Esophagus squamous epithelium (tissue), 5 donors: ENCODE data around the gene TMCC1. TPM values are rescaled to one million over a fixed set of nuclear protein-coding genes. Genes with fewer than 3 reads are reported as not detected.
"Not testable (repeated sequence)": the region's sequence is repeated elsewhere in the genome, so short reads cannot be mapped to it uniquely, and the experiment has no call there.

ENCODE experiments used
- DNase-seq: peaks from one replicate; lab custom pipeline; 2025; lab: John Stamatoyannopoulos, UW
- H3K27ac ChIP-seq, 4 donors: fragments of 200-600 bp; sonication (generic); one replicate each; pipeline ENCODE4 v1.5.1; 2016 to 2019; ENCODE audit warnings: mild to moderate bottlenecking in 1 of 4
- H3K27me3 ChIP-seq, 4 donors: fragments of 200-600 bp; sonication (generic); 1 replicate in 3 of 4; 2 replicates in 1 of 4; pipeline versions ENCODE4 v1.5.1 to v1.6.0; 2017 to 2021; ENCODE audit warnings: antibody characterized with exemption in 1 of 4
- H3K36me3 ChIP-seq, 3 donors: fragments of 200-600 bp; sonication (generic); one replicate each; pipeline ENCODE4 v1.5.1; 2016 to 2019
- H3K4me1 ChIP-seq, 3 donors: fragments of 200-600 bp; sonication (generic); one replicate each; pipeline ENCODE4 v1.5.1; 2017 to 2019
- H3K4me3 ChIP-seq, 4 donors: fragments of 200-600 bp; sonication (generic); 1 replicate in 3 of 4; 2 replicates in 1 of 4; pipeline ENCODE4 v1.5.1; 2016 to 2019; ENCODE audit warnings: mild to moderate bottlenecking in 2 of 4, moderate library complexity in 1 of 4
- H3K9me3 ChIP-seq, 3 donors: fragments of 200-600 bp; sonication (generic); one replicate each; pipeline ENCODE4 v1.5.1; 2016 to 2019
- POLR2A ChIP-seq, 4 donors: fragments of 450-650 bp; IDR thresholded peaks; one replicate each; pipeline ENCODE4 v1.6.1; 2017; ENCODE audit warnings: antibody characterized with exemption in 4 of 4, mild to moderate bottlenecking in 4 of 4, moderate library complexity in 3 of 4
- WGBS, 2 donors: methylation state at CpG; one replicate each; pipeline ENCODE4 v1.1.5; 2018; 5-methylcytosine and 5-hydroxymethylcytosine counted together
- intact Hi-C: fragments of 100-400 bp; cut with DNase I; formaldehyde crosslinking; loops from one replicate; pipeline ENCODE4 v1.15.0; 2022
- total RNA-seq, 4 donors: library from RNA; depleted of rRNA; stranded (reverse); fragments of >200 nt; gene quantifications; one replicate each; pipeline ENCODE4 v1.1.0, GENCODE V29; 2016
- TF ChIP-seq, protein P1 (sequence below), 6 experiments: fragments of 450-650 bp in 4 of 6; fragments of 200-600 bp in 2 of 6; sonication (generic) in 2 of 6; IDR thresholded peaks; one replicate each; pipeline ENCODE4 v1.5.1; 2016 to 2019; ENCODE audit warnings: antibody characterized with exemption in 6 of 6, mild to moderate bottlenecking in 4 of 6, moderate library complexity in 4 of 6
- donor health status: DM: yes; HTN: yes; CAD: no.

Gene TMCC1
- total RNA-seq, 4 donors from 2014 or later = 13.1 to 23.5 (median 18.4) TPM

DNA sequence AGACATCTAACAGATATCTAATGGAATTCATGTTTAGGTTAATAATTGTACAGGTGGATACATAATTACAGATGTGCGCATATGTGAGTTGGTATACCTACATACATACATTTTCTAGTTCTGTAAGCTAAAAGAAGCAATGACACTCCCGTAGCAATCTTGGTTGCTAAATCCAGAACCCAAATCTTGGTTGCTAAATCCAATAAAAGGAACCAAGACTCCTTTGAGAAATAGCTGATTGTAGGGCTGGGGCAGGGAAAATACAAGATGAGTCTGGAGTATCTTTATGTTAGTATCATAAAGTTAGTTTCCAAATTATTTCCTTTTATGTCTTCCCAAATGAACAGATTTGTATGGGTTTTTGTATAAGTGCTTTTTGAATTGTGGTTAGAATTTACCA lies 135.2 kb downstream of the TMCC1 start:
- Histone ChIP-seq H3K9me3 (no peaks in the 10 kb centered on the region), H3K36me3 (peaks cover 0 to 5% (median 0%) of the 10 kb centered on the region in 3 donors), H3K4me3 (no peak overlapping the region), H3K27ac (no peak overlapping the region), H3K4me1 (no peaks in the 10 kb centered on the region), H3K27me3 (no peaks in the 10 kb centered on the region)
- no peak for TF ChIP-seq POLR2A (IDR thresholded peaks at IDR 0.05)
- TF ChIP-seq, protein P1, sequence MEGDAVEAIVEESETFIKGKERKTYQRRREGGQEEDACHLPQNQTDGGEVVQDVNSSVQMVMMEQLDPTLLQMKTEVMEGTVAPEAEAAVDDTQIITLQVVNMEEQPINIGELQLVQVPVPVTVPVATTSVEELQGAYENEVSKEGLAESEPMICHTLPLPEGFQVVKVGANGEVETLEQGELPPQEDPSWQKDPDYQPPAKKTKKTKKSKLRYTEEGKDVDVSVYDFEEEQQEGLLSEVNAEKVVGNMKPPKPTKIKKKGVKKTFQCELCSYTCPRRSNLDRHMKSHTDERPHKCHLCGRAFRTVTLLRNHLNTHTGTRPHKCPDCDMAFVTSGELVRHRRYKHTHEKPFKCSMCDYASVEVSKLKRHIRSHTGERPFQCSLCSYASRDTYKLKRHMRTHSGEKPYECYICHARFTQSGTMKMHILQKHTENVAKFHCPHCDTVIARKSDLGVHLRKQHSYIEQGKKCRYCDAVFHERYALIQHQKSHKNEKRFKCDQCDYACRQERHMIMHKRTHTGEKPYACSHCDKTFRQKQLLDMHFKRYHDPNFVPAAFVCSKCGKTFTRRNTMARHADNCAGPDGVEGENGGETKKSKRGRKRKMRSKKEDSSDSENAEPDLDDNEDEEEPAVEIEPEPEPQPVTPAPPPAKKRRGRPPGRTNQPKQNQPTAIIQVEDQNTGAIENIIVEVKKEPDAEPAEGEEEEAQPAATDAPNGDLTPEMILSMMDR (IDR thresholded peaks at IDR 0.05) = no peak
- WGBS, 2 donors = 83 to 91% methylated on average over 2 of the region's 2 CpGs
- intact Hi-C loops = no loop called here
- DNase-seq = no peak

- WGBS, 2 donors = 85 to 100% methylated on average over 1 of the region's 1 CpG
- DNase-seq = no peak
- no peaks in the 10 kb centered on the region for H3K4me1 ChIP-seq
- H3K27ac ChIP-seq = no peak overlapping the region
- H3K9me3 ChIP-seq = no peaks in the 10 kb centered on the region
- H3K27me3 ChIP-seq = no peaks in the 10 kb centered on the region
- TF ChIP-seq, protein P1 (IDR thresholded peaks at IDR 0.05) = no peak
- TF ChIP-seq POLR2A (IDR thresholded peaks at IDR 0.05) = no peak
- intact Hi-C loops = no loop called here
- peaks cover 0 to 5% (median 0%) of the 10 kb centered on the region in 3 donors for H3K36me3 ChIP-seq
- no peak overlapping the region for H3K4me3 ChIP-seq
Observed at GRCh38 chr3:129756871-129757270, 136.6 kb downstream of the TMCC1 start.

GRCh38 chr3:129751105-129751504 lies 142.4 kb downstream of the TMCC1 start:
- H3K27me3 ChIP-seq, H3K4me3 ChIP-seq, intact Hi-C loops, H3K4me1 ChIP-seq, DNase-seq, H3K9me3 ChIP-seq, H3K36me3 ChIP-seq, H3K27ac ChIP-seq: not testable (repeated sequence)
- 60 to 61% methylated on average over 2 of the region's 2 CpGs for WGBS, 2 donors

GRCh38 chr3:129749692-129750091 lies 143.8 kb downstream of the TMCC1 start:
- intact Hi-C loops = no loop called here
- DNase-seq = no peak
- TF ChIP-seq, protein P1 (IDR thresholded peaks at IDR 0.05) = no peak
- no peak for TF ChIP-seq POLR2A (IDR thresholded peaks at IDR 0.05)
- Histone ChIP-seq H3K4me3 (no peak overlapping the region), H3K4me1 (peaks cover 0 to 9% (median 5%) of the 10 kb centered on the region in 3 donors), H3K36me3 (no peaks in the 10 kb centered on the region), H3K9me3 (no peaks in the 10 kb centered on the region), H3K27ac (no peak overlapping the region), H3K27me3 (no peaks in the 10 kb centered on the region)

GRCh38 chr3:129747992-129748391 lies 145.5 kb downstream of the TMCC1 start:
- H3K4me3 ChIP-seq = no peak overlapping the region
- H3K4me1 ChIP-seq = peaks cover 0 to 9% (median 5%) of the 10 kb centered on the region in 3 donors
- TF ChIP-seq POLR2A (IDR thresholded peaks at IDR 0.05) = no peak
- TF ChIP-seq, protein P1 (IDR thresholded peaks at IDR 0.05) = no peak
- no peaks in the 10 kb centered on the region for H3K36me3 ChIP-seq
- no peak overlapping the region for H3K27ac ChIP-seq
- H3K27me3 ChIP-seq = no peaks in the 10 kb centered on the region
- no peak for DNase-seq
- intact Hi-C loops = no loop called here
- H3K9me3 ChIP-seq = no peaks in the 10 kb centered on the region
- 90 to 100% methylated on average over 3 of the region's 3 CpGs for WGBS, 2 donors

DNA sequence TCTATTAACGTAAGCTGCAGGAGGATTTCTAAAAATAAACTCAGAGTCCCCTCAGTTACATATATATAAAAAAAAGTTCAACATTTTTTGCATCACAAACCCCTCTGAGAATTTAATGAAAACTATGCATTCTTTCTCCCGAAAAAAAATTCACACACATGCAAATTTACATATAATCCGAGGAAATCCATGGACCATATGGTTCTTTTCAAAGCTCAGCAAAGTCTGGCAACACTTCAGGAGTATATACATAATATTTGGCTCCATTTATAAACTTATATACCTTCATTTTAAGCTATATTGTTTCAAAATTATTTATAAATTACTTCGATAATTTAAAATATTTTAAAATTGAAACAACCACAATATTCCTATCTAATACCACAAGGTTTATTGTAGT lies 146.4 kb downstream of the TMCC1 start:
- intact Hi-C loops = no loop called here
- H3K27ac ChIP-seq = no peak overlapping the region
- no peaks in the 10 kb centered on the region for H3K9me3 ChIP-seq
- WGBS, 2 donors = 80 to 83% methylated on average over 4 of the region's 4 CpGs
- H3K36me3 ChIP-seq = no peaks in the 10 kb centered on the region
- no peaks in the 10 kb centered on the region for H3K27me3 ChIP-seq
- TF ChIP-seq, protein P1 (IDR thresholded peaks at IDR 0.05) = no peak
- TF ChIP-seq POLR2A (IDR thresholded peaks at IDR 0.05) = no peak
- DNase-seq = no peak
- H3K4me3 ChIP-seq = no peak overlapping the region
- peaks cover 0 to 9% (median 5%) of the 10 kb centered on the region in 3 donors for H3K4me1 ChIP-seq
